H4 (cell line): Measurements from ENCODE around the gene TMEM200A. TPM values are rescaled to one million over a fixed set of nuclear protein-coding genes. Genes with fewer than 3 reads are reported as not detected.
"Not testable (repeated sequence)": the region's sequence is repeated elsewhere in the genome, so short reads cannot be mapped to it uniquely, and the experiment has no call there.

Experiments
- DNase-seq: peaks from one replicate; pipeline ENCODE4 v3.0.0-alpha.2; 2015; ENCODE audit warnings: low spot score
- total RNA-seq: library from RNA; depleted of rRNA; stranded (reverse); fragments of >200 nt; shearing (Covaris generic); gene quantifications from 2 replicates; pipeline ENCODE4 v1.2.3, GENCODE V29; 2014; rRNA removed

The TMEM200A gene
- 1.2 and 1.9 TPM in 2 replicates for total RNA-seq

GRCh38 chr6:130365166-130366106, at the start of gene TMEM200A:
TSS of gene TMEM200A (plus strand) at chr6:130366017. CDS start at chr6:130440423, 74,406 bp downstream.
- peak; percentile 3 for DNase-seq

DNA sequence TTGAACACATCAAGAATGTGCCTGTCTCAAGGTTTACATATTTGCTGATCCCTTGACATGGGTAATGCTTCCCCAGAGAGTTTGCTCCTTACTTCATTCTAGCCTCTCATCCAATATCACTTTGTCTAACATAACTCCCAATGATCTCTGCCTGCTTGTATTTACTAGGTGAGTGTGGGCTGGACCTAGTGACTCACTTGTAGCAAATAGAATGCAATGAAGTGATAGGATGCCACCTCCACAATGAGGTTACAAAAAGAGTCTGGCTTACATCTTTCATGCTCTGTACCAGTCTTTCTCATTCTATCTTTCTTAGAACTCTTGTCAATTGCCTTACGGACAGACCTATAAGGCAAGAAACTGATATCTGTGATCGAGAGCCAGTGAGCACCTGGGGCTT, 44.9 kb upstream of the TMEM200A start:
- DNase-seq, result no peak

- peak; percentile 35 for DNase-seq
Observed at GRCh38 chr6:130322673-130323268, 43.0 kb upstream of the TMEM200A start.

DNA sequence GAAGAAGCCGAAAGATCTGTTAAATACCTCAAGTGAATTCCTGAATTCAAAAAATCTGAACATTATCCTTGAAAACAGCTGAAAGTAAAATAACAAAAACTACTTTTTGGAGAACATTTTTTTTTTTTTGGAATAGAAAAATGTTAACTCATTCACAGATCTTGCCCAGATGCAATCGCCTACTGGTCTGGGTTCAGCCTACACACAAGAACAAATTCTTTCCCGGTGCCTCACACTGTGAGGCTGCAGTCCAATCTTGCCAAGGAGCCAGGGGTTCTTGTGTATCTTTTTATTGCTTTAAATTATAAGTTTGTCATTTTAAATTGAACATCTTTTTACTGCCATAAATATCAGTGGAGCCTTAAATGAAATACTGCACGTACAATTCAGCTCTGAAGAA, 41.2 kb upstream of the TMEM200A start:
- DNase-seq, result no peak

GRCh38 chr6:130326496-130326895, 39.3 kb upstream of the TMEM200A start:
- no peak for DNase-seq

- no peak for DNase-seq
Observed at GRCh38 chr6:130337534-130337933, 28.3 kb upstream of the TMEM200A start.

- not testable (repeated sequence) for DNase-seq
Observed at GRCh38 chr6:130346324-130346723, 19.5 kb upstream of the TMEM200A start.

- no peak for DNase-seq
Observed at GRCh38 chr6:130354322-130354721, 11.5 kb upstream of the TMEM200A start.

DNA sequence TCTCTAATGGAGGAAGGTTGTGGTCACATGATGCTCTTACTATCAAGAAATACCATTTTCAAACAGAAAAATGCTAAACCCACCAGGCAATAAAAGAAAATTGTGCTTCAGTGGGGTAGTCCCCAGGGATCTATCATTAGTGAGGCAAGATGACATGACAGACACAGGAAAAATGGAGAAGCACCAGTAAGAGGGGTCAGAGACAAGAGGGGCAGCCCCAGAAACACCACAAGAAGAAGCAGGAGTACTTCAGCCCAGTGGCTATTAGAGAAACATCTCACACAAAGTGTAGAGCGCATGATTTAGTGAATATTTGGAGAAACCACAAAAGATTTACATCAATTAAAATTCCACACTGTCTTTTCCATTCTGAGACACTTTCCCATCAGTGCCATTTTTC, 10.2 kb upstream of the TMEM200A start:
- DNase-seq, result no peak

- no peak for DNase-seq
Observed at GRCh38 chr6:130357436-130357835, 8.4 kb upstream of the TMEM200A start.

DNA sequence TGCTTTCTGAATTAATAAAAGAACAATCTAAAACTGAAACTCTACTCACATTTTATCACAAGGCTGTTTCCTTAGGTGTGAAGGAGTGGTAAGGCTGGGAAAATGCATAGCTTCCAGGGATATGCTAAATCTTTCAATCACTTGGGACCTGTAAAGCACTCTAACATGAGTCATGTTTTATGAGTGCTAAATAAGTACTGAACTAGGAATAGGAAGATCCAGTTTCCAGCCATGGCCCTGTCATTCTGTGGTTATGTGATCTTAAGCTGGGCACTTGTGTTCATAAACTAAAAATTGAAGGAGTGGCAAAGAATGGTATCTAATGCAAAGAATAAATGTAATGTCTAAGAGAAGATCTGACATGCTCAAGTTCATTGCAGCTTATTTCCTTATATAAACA, 6.1 kb upstream of the TMEM200A start:
- DNase-seq, result no peak

DNA sequence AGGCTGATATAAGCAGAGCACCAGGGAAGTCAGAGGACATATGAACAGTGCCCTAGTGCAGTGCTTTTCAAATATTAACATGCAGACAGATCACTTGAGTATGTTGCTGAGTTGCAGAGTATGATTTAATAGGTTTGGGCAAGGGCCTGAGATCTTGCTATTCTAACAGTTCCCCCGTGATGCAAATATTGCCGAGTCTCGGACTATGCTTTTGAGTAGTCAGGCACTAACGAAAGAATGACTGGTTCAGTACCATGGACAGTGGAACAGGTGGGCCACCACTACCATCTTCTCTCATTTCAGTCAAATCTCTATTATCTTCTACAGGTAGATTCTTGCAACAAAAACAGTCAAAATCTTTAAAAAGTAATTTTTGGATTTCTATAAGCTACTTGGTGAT, 3.7 kb upstream of the TMEM200A start:
- DNase-seq, result no peak

- no peak for DNase-seq
Observed at GRCh38 chr6:130364224-130364780, 1.5 kb upstream of the TMEM200A start.

GRCh38 chr6:130366107-130367005, 539 bp downstream of the TMEM200A start:
- DNase-seq, result peak; percentile 4

DNA sequence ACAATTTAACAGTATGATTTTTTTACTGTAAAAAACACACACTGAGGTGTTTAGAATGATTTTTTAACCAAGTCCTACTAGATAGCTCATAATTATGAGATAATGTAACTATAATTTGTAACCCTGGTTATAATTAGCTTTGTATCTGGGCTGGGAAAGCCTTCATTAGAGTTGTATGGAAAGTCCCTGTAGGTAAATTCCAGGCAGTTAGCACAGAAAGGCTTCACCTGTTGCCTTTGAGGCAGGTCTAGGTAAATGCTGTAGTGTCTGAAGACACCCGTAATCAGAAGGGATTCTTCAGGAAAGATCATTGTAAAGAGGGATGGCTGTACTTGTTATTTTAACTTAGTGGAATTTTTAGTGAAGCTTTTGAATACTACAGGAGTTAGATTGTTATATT, 1.9 kb downstream of the TMEM200A start:
- DNase-seq, result no peak

DNA sequence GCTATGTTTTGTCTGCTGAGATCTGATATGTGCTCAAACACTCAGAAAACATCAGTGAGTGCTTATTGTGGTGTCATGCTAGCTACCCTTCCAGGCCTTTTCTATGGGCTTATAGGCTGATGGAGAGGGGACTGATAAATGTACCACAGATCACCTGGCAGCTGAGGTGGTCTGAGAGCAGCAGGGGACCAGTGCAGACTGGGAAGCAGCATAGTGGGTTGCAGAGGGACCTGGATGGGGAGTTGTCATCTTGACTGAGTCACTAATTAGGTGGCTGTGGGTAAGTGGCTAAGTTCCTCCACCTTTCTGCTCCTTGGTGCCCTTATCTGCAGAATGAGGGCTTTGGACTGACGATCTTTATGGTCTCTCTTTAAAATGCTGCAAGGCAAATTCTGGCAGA, 2.8 kb downstream of the TMEM200A start:
- DNase-seq, result no peak

DNA sequence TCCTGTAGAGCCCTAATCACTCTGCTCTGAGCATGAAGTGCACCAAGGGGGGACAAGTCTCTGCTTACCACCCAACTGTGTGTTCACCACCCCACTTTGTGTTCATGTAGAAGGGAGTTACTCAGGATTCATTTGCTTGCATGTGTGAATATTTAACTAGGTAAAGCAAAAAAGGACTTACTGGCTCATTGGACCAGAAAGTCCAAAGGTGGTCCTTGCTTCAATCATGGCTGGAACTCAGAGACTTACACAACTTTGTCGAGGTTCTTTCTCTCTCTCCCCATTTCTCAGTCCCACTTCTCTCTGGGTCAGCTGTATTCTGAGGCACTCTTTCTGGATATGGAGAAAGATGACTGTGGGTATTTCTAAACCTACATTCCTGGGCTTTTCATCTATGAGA, 4.0 kb downstream of the TMEM200A start:
- no peak for DNase-seq

- DNase-seq, result no peak
Observed at GRCh38 chr6:130371921-130372420, 6.2 kb downstream of the TMEM200A start.

- DNase-seq, result no peak
Observed at GRCh38 chr6:130372786-130373185, 7.0 kb downstream of the TMEM200A start.

GRCh38 chr6:130373992-130374391, 8.2 kb downstream of the TMEM200A start:
- DNase-seq, result no peak

- no peak for DNase-seq
Observed at GRCh38 chr6:130376936-130377335, 11.1 kb downstream of the TMEM200A start.

- no peak for DNase-seq
Observed at GRCh38 chr6:130377371-130377770, 11.6 kb downstream of the TMEM200A start.
